ENCODE results near the gene RPS6KA3. TPM values are rescaled to one million over a fixed set of nuclear protein-coding genes. Genes with fewer than 3 reads are reported as not detected.
"Not testable (repeated sequence)": the region's sequence is repeated elsewhere in the genome, so short reads cannot be mapped to it uniquely, and the experiment has no call there.

The RPS6KA3 gene
- total RNA-seq, 2 experiments from 2014 or later: 58.7 to 62.0 TPM

- no peak for DNase-seq
- Mint-ChIP-seq H3K27ac (no peak overlapping the region), H3K4me3 (no peak overlapping the region), H3K4me1 (peaks cover 36% of the 10 kb centered on the region), H3K27me3 (no peaks in the 10 kb centered on the region), H3K36me3 (peaks cover 23% of the 10 kb centered on the region), H3K9me3 (no peaks in the 10 kb centered on the region)
Measured at GRCh38 chrX:20217906-20218305, 48.8 kb downstream of the RPS6KA3 start.

- no peak for DNase-seq
- no peak overlapping the region for H3K4me3 Mint-ChIP-seq
- H3K9me3 Mint-ChIP-seq: no peaks in the 10 kb centered on the region
- H3K36me3 Mint-ChIP-seq: peaks cover 29% of the 10 kb centered on the region
- no peaks in the 10 kb centered on the region for H3K27me3 Mint-ChIP-seq
- peaks cover 41% of the 10 kb centered on the region for H3K4me1 Mint-ChIP-seq
- H3K27ac Mint-ChIP-seq: no peak overlapping the region
Measured at GRCh38 chrX:20217271-20217670, 49.4 kb downstream of the RPS6KA3 start.

GRCh38 chrX:20215565-20215964 lies 51.1 kb downstream of the RPS6KA3 start:
- Mint-ChIP-seq H3K9me3 (no peaks in the 10 kb centered on the region), H3K27ac (no peak overlapping the region), H3K27me3 (no peaks in the 10 kb centered on the region), H3K36me3 (peaks cover 22% of the 10 kb centered on the region), H3K4me1 (peaks cover 44% of the 10 kb centered on the region), H3K4me3 (no peak overlapping the region)
- DNase-seq: no peak

GRCh38 chrX:20212486-20213089 lies 54.1 kb downstream of the RPS6KA3 start:
- no peaks in the 10 kb centered on the region for H3K27me3 Mint-ChIP-seq
- H3K9me3 Mint-ChIP-seq: no peaks in the 10 kb centered on the region
- no peak overlapping the region for H3K4me3 Mint-ChIP-seq
- DNase-seq: no peak
- H3K36me3 Mint-ChIP-seq: peaks cover 34% of the 10 kb centered on the region
- peaks cover 49% of the 10 kb centered on the region for H3K4me1 Mint-ChIP-seq
- H3K27ac Mint-ChIP-seq: peak overlapping the region; percentile 56

- H3K36me3 Mint-ChIP-seq: peaks cover 42% of the 10 kb centered on the region
Measured at GRCh38 chrX:20211261-20211786, 55.4 kb downstream of the RPS6KA3 start.

GRCh38 chrX:20205927-20206708 lies 60.6 kb downstream of the RPS6KA3 start:
- H3K4me3 Mint-ChIP-seq: no peak overlapping the region
- peak overlapping the region; percentile 30 for H3K27ac Mint-ChIP-seq
- peaks cover 40% of the 10 kb centered on the region for H3K4me1 Mint-ChIP-seq
- no peaks in the 10 kb centered on the region for H3K9me3 Mint-ChIP-seq
- DNase-seq: no peak
- H3K27me3 Mint-ChIP-seq: no peaks in the 10 kb centered on the region
- H3K36me3 Mint-ChIP-seq: peaks cover 47% of the 10 kb centered on the region

More at GRCh38 chrX:20211261-20211786, 55.4 kb downstream of the RPS6KA3 start:
- Mint-ChIP-seq H3K27me3 (no peaks in the 10 kb centered on the region), H3K4me3 (no peak overlapping the region), H3K9me3 (no peaks in the 10 kb centered on the region), H3K27ac (peak overlapping the region; percentile 34), H3K4me1 (peaks cover 53% of the 10 kb centered on the region)
- no peak for DNase-seq

- peak overlapping the region; percentile 69 for H3K27ac Mint-ChIP-seq
- H3K4me3 Mint-ChIP-seq: no peak overlapping the region
- H3K9me3 Mint-ChIP-seq: no peaks in the 10 kb centered on the region
- peaks cover 53% of the 10 kb centered on the region for H3K36me3 Mint-ChIP-seq
- DNase-seq: no peak
- peaks cover 34% of the 10 kb centered on the region for H3K4me1 Mint-ChIP-seq
- no peaks in the 10 kb centered on the region for H3K27me3 Mint-ChIP-seq
Measured at GRCh38 chrX:20204351-20204750, 62.4 kb downstream of the RPS6KA3 start.

GRCh38 chrX:20197641-20198210 lies 69.0 kb downstream of the RPS6KA3 start:
- no peaks in the 10 kb centered on the region for H3K27me3 Mint-ChIP-seq
- DNase-seq: no peak
- H3K4me1 Mint-ChIP-seq: peaks cover 8% of the 10 kb centered on the region
- H3K36me3 Mint-ChIP-seq: peaks cover 40% of the 10 kb centered on the region
- no peak overlapping the region for H3K4me3 Mint-ChIP-seq
- no peaks in the 10 kb centered on the region for H3K9me3 Mint-ChIP-seq
- no peak overlapping the region for H3K27ac Mint-ChIP-seq

GRCh38 chrX:20189171-20189570 lies 77.5 kb downstream of the RPS6KA3 start:
- peaks cover 26% of the 10 kb centered on the region for H3K36me3 Mint-ChIP-seq
- H3K9me3 Mint-ChIP-seq: no peaks in the 10 kb centered on the region
- no peak overlapping the region for H3K4me3 Mint-ChIP-seq
- no peak overlapping the region for H3K27ac Mint-ChIP-seq
- no peaks in the 10 kb centered on the region for H3K27me3 Mint-ChIP-seq
- peaks cover 1% of the 10 kb centered on the region for H3K4me1 Mint-ChIP-seq
- DNase-seq: no peak

- Mint-ChIP-seq H3K9me3 (no peaks in the 10 kb centered on the region), H3K36me3 (peaks cover 28% of the 10 kb centered on the region), H3K27ac (peak overlapping the region; percentile 30), H3K4me3 (no peak overlapping the region), H3K27me3 (no peaks in the 10 kb centered on the region), H3K4me1 (peaks cover 10% of the 10 kb centered on the region)
- DNase-seq: no peak
Measured at GRCh38 chrX:20181598-20182329, 84.9 kb downstream of the RPS6KA3 start.

GRCh38 chrX:20177093-20177492 lies 89.6 kb downstream of the RPS6KA3 start:
- no peak overlapping the region for H3K27ac Mint-ChIP-seq
- H3K4me1 Mint-ChIP-seq: peaks cover 6% of the 10 kb centered on the region
- H3K27me3 Mint-ChIP-seq: no peaks in the 10 kb centered on the region
- no peak overlapping the region for H3K4me3 Mint-ChIP-seq
- H3K9me3 Mint-ChIP-seq: no peaks in the 10 kb centered on the region
- no peak for DNase-seq
- peaks cover 11% of the 10 kb centered on the region for H3K36me3 Mint-ChIP-seq

GRCh38 chrX:20173856-20174255 lies 92.9 kb downstream of the RPS6KA3 start:
- DNase-seq: no peak
- Mint-ChIP-seq H3K27ac (no peak overlapping the region), H3K4me3 (no peak overlapping the region), H3K4me1 (no peaks in the 10 kb centered on the region), H3K9me3 (no peaks in the 10 kb centered on the region), H3K36me3 (peaks cover 2% of the 10 kb centered on the region), H3K27me3 (no peaks in the 10 kb centered on the region)

GRCh38 chrX:20173313-20173712 lies 93.4 kb downstream of the RPS6KA3 start:
- H3K9me3 Mint-ChIP-seq: no peaks in the 10 kb centered on the region
- no peaks in the 10 kb centered on the region for H3K36me3 Mint-ChIP-seq
- H3K4me1 Mint-ChIP-seq: no peaks in the 10 kb centered on the region
- H3K27ac Mint-ChIP-seq: no peak overlapping the region
- H3K27me3 Mint-ChIP-seq: no peaks in the 10 kb centered on the region
- H3K4me3 Mint-ChIP-seq: no peak overlapping the region
- no peak for DNase-seq

GRCh38 chrX:20171887-20172286 lies 94.8 kb downstream of the RPS6KA3 start:
- Mint-ChIP-seq H3K27ac (no peak overlapping the region), H3K9me3 (no peaks in the 10 kb centered on the region), H3K4me1 (no peaks in the 10 kb centered on the region), H3K4me3 (no peak overlapping the region), H3K27me3 (no peaks in the 10 kb centered on the region), H3K36me3 (peaks cover 2% of the 10 kb centered on the region)
- DNase-seq: no peak

- H3K4me3 Mint-ChIP-seq, DNase-seq, H3K27ac Mint-ChIP-seq, H3K9me3 Mint-ChIP-seq, H3K4me1 Mint-ChIP-seq, H3K27me3 Mint-ChIP-seq: not testable (repeated sequence)
- peaks cover 19% of the 10 kb centered on the region for H3K36me3 Mint-ChIP-seq
Measured at GRCh38 chrX:20162516-20162915, 104.2 kb downstream of the RPS6KA3 start.

Measured in activated naive CD8-positive, alpha-beta T cell treated with anti-CD3 and anti-CD28 coated beads for 36 hours (primary cell).